K562 (cell line): ENCODE data around the gene SLC7A8. TPM values are rescaled to one million over a fixed set of nuclear protein-coding genes. Genes with fewer than 3 reads are reported as not detected.

Experiments used
- CHAMP1 ChIP-seq: fragments of 450-650 bp; IDR thresholded peaks from 2 replicates; pipeline ENCODE4 v1.6.1; 2016; ENCODE audit warnings: mild to moderate bottlenecking
- DNMT1 ChIP-seq: fragments of 450-650 bp; IDR thresholded peaks from 2 replicates; pipeline ENCODE4 v1.6.1; 2016; ENCODE audit warnings: antibody characterized with exemption, mild to moderate bottlenecking
- EGR1 ChIP-seq: fragments of 450-650 bp; conservative IDR thresholded peaks from 2 replicates; pipeline ENCODE4 v1.6.1; 2017; ENCODE audit warnings: mild to moderate bottlenecking
- EHMT2 ChIP-seq: fragments of 450-650 bp; IDR thresholded peaks from 2 replicates; pipeline ENCODE4 v1.6.1; 2018; ENCODE audit warnings: antibody characterized with exemption
- ELF4 ChIP-seq: fragments of 450-650 bp; formaldehyde crosslinking; IDR thresholded peaks from 2 replicates; pipeline ENCODE4 v1.4.0; 2022; ENCODE audit warnings: missing genetic modification characterization
- EWSR1 ChIP-seq: fragments of 450-650 bp; IDR thresholded peaks from 2 replicates; pipeline ENCODE4 v1.6.1; 2018; ENCODE audit warnings: borderline replicate concordance, mild to moderate bottlenecking, low read depth, moderate library complexity; ENCODE audit not compliant: partially characterized antibody
- MAZ ChIP-seq, 2 experiments: fragments of 450-650 bp in 1 of 2; sonication (generic) in 1 of 2; formaldehyde crosslinking; IDR thresholded peaks in 1 of 2; conservative IDR thresholded peaks in 1 of 2; 2 replicates each; pipeline versions ENCODE4 v1.4.0 to v1.5.0; 2020; ENCODE audit warnings: mild to moderate bottlenecking in 1 of 2, missing genetic modification reagents in 1 of 2
- NUFIP1 ChIP-seq: fragments of 450-650 bp; IDR thresholded peaks from 2 replicates; pipeline ENCODE4 v1.6.1; 2018; ENCODE audit not compliant: partially characterized antibody
- PBX2 ChIP-seq, 2 experiments: IDR thresholded peaks in 1 of 2; conservative IDR thresholded peaks in 1 of 2; 2 replicates each; pipeline ENCODE4 v1.6.1; 2016; ENCODE audit warnings: low read depth in 2 of 2, mild to moderate bottlenecking in 1 of 2, missing compliant biosample characterization in 1 of 2, missing genetic modification characterization in 1 of 2, moderate library complexity in 1 of 2
- PHB2 ChIP-seq: fragments of 450-650 bp; IDR thresholded peaks from 2 replicates; pipeline ENCODE4 v1.6.1; 2017; ENCODE audit warnings: low read depth
- SNAPC5 ChIP-seq: fragments of 250-450 bp; sonication (Bioruptor Pico); IDR thresholded peaks from 2 replicates; pipeline ENCODE4 v1.8.0; 2021; ENCODE audit warnings: moderate library complexity, mild to moderate bottlenecking, inconsistent platforms
- SNIP1 ChIP-seq: fragments of 450-650 bp; IDR thresholded peaks from 2 replicates; pipeline ENCODE4 v1.7.1; 2017; ENCODE audit warnings: low read depth, mild to moderate bottlenecking
- TEAD2 ChIP-seq: fragments of 450-650 bp; IDR thresholded peaks from 2 replicates; pipeline ENCODE4 v1.6.1; 2016; ENCODE audit warnings: missing genetic modification characterization, control low read depth, missing compliant biosample characterization
- ZNF318 ChIP-seq, 2 experiments: fragments of 450-650 bp; IDR thresholded peaks; 2 replicates each; pipeline ENCODE4 v1.6.1; 2016; ENCODE audit warnings: mild to moderate bottlenecking in 2 of 2, borderline replicate concordance in 1 of 2, low read depth in 1 of 2, moderate library complexity in 1 of 2
- ZNF354B ChIP-seq: fragments of 250-450 bp; sonication (Bioruptor Pico); IDR thresholded peaks from 2 replicates; pipeline ENCODE4 v1.4.0; 2020
- polyA plus RNA-seq, 8 experiments: library from polyadenylated mRNA; depleted of rRNA in 4 of 8; stranded (reverse) in 5 of 8; unstranded in 3 of 8; fragments of >200 nt; fragmentation: Nextera tagmentation in 2 of 8; fragmentation: Illumina TruSeq in 1 of 8; extraction: Ambion mirVana in 2 of 8; extraction: Trizol in 1 of 8; gene quantifications; 2 replicates each; pipeline versions ENCODE4 v1.2.1 to v1.2.3, GENCODE V29; 2011 to 2014; ENCODE audit warnings: inconsistent platforms in 1 of 8, missing spikeins in 1 of 8
- total RNA-seq, 7 experiments: library from RNA; depleted of rRNA in 6 of 7; stranded (reverse); fragments of >200 nt in 6 of 7; fragmentation: Illumina TruSeq in 2 of 7; extraction: Trizol in 2 of 7; gene quantifications; 2 replicates each; pipeline versions ENCODE4 v1.2.1 to v1.2.3, GENCODE V29; 2011 to 2021; ENCODE audit warnings: low replicate concordance in 1 of 7

Gene SLC7A8
- total and polyA plus RNA-seq, 9 of the 15 experiments (the other 6 are each of a cell fraction or from before 2014, with no cell fraction given) = 2.0 to 33.0 (median 6.0) TPM

GRCh38 chr14:23146980-23147379 is 36.5 kb downstream of the SLC7A8 start (continued):
- TF ChIP-seq ZNF318 (IDR thresholded peaks at IDR 0.05; ENCODE audit: borderline replicate concordance in 1 of 2, low read depth in 1 of 2) (no peak), CHAMP1 (no peak), TEAD2 (tag) (no peak), EGR1 (peak; percentile 59; the same call in 1 of the 2 replicates), MAZ (CRISPR knock-in tag; conservative IDR thresholded peaks at IDR 0.05 in 1 of 2, IDR thresholded peaks at IDR 0.05 in 1 of 2) (no peak), ELF4 (CRISPR knock-in tag) (0 out of 2 replicates have a peak, but pooled peaks have one; percentile 22), PBX2 (CRISPR knock-in tag; IDR thresholded peaks at IDR 0.05; ENCODE audit: low read depth) (no peak), PBX2 (tag; conservative IDR thresholded peaks at IDR 0.05; ENCODE audit: low read depth) (0 out of 2 replicates have a peak, but pooled peaks have one; percentile 6), SNAPC5 (CRISPR knock-in tag) (no peak), ZNF354B (no peak), NUFIP1 (no peak), SNIP1 (no peak), DNMT1 (no peak), PHB2 (no peak), EHMT2 (peak; percentile 70), EWSR1 (no peak)
